ENCODE results near the gene SIK2.

The SIK2 gene

DNA sequence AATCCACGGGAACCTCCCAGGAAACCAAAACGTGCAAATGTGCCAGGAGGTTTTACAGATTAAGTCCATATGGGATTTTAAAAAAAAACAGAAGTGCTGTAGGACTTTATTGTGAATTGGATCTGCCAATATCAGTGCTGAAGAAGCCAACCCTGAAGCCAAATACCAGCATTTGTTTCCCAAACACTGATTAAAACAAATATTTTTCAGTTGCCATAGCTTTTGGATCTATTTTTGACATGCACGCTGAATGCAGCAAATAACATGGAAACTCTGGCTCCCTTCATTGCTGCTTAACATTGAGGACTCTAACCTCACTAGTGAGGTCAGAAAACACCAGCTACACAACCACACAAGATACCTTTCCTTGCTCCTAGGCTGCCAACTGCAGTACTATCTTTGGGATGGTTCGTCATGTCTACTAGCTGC, 28.4 kb upstream of the SIK2 start:
- Histone ChIP-seq H2AFZ (ENCODE audit: low read depth, low read length) (no peak overlapping the region), H3K27ac (ENCODE audit: low read length) (no peak overlapping the region), H3K4me2 (ENCODE audit: insufficient read depth, low read length) (no peak overlapping the region), H3K36me3 (ENCODE audit: insufficient read depth, low read length) (no peaks in the 10 kb centered on the region), H3K4me1 (ENCODE audit: insufficient read depth, low read length) (no peaks in the 10 kb centered on the region), H3K9me3 (ENCODE audit: insufficient read depth, low read length, severe bottlenecking) (no peaks in the 10 kb centered on the region), H4K20me1 (ENCODE audit: insufficient read depth, low read length) (no peaks in the 10 kb centered on the region), H3K9ac (ENCODE audit: low read depth, low read length) (no peak overlapping the region), H3K27me3 (ENCODE audit: insufficient read depth, low read length, poor library complexity) (no peaks in the 10 kb centered on the region), H3K79me2 (ENCODE audit: insufficient read depth, low read length) (no peaks in the 10 kb centered on the region), H3K4me3 (ENCODE audit: low read depth in 1 of 2, low read length in 2 of 2) (no peak overlapping the region)
- DNase-seq, result no peak
- no peak for TF ChIP-seq EZH2 (IDR thresholded peaks at IDR 0.05; ENCODE audit: borderline replicate concordance, low read depth, low read length, severe bottlenecking)
- no peak for TF ChIP-seq CTCF (IDR thresholded peaks at IDR 0.05; ENCODE audit: borderline replicate concordance, extremely low read depth, low read length, poor library complexity, severe bottlenecking)
- no peak for ATAC-seq (ENCODE audit: insufficient read depth, low read depth)

DNA sequence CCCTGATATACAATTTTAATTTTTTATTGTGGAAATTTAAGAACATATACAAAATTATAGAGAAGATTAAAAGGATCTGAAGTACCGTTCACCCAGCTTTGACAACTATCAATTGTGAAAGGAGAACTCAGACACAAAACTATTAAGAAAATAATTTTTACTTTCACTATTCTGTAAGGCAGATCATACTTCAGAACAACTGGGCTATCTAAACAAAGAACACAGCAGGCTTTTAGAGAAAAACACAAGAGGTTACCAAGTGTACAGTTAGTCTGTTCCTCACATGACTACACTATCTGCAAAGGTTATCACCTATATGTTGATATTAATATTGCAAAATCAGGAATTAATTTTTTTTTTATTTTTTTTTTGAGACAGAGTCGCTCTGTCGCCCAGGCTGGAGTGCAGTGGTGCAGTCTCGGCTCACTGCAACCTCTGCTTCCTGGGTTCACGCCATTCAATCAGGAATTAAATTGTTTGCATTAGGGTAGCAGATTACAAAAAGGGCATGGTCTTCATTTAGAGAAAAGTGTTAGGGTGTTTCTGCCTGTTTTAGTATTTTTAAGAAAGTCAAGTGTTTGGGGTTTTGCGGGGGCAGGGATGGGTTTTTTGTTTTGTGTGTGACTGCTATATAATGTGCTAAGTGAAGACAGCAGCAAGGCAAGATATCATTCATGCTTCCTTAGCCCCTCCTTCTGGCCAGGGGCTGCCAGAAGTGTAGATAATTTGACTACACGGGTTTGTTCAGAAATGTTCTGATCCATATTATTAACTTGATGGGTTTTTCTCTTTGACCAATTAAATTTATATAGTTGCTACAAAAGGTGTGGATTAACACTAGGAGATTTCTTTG, 27.6 kb upstream of the SIK2 start:
- Histone ChIP-seq H3K9ac (ENCODE audit: low read depth, low read length) (no peak overlapping the region), H3K27ac (ENCODE audit: low read length) (no peak overlapping the region), H3K4me3 (ENCODE audit: low read depth in 1 of 2, low read length in 2 of 2) (no peak overlapping the region), H3K4me2 (ENCODE audit: insufficient read depth, low read length) (no peak overlapping the region), H3K27me3 (ENCODE audit: insufficient read depth, low read length, poor library complexity) (no peaks in the 10 kb centered on the region), H3K4me1 (ENCODE audit: insufficient read depth, low read length) (no peaks in the 10 kb centered on the region), H3K9me3 (ENCODE audit: insufficient read depth, low read length, severe bottlenecking) (no peaks in the 10 kb centered on the region), H3K79me2 (ENCODE audit: insufficient read depth, low read length) (no peaks in the 10 kb centered on the region), H2AFZ (ENCODE audit: low read depth, low read length) (no peak overlapping the region), H4K20me1 (ENCODE audit: insufficient read depth, low read length) (no peaks in the 10 kb centered on the region), H3K36me3 (ENCODE audit: insufficient read depth, low read length) (no peaks in the 10 kb centered on the region)
- TF ChIP-seq EZH2 (IDR thresholded peaks at IDR 0.05; ENCODE audit: borderline replicate concordance, low read depth, low read length, severe bottlenecking) (no peak), CTCF (IDR thresholded peaks at IDR 0.05; ENCODE audit: borderline replicate concordance, extremely low read depth, low read length, poor library complexity, severe bottlenecking) (no peak)
- ATAC-seq (ENCODE audit: insufficient read depth, low read depth) (no peak), DNase-seq (no peak)

GRCh38 chr11:111575740-111576139, 26.5 kb upstream of the SIK2 start:
- Histone ChIP-seq H3K27me3 (ENCODE audit: insufficient read depth, low read length, poor library complexity) (no peaks in the 10 kb centered on the region), H3K9ac (ENCODE audit: low read depth, low read length) (no peak overlapping the region), H2AFZ (ENCODE audit: low read depth, low read length) (no peak overlapping the region), H3K36me3 (ENCODE audit: insufficient read depth, low read length) (no peaks in the 10 kb centered on the region), H3K4me3 (ENCODE audit: low read depth in 1 of 2, low read length in 2 of 2) (no peak overlapping the region), H3K4me1 (ENCODE audit: insufficient read depth, low read length) (no peaks in the 10 kb centered on the region), H3K4me2 (ENCODE audit: insufficient read depth, low read length) (no peak overlapping the region), H3K27ac (ENCODE audit: low read length) (no peak overlapping the region), H3K79me2 (ENCODE audit: insufficient read depth, low read length) (no peaks in the 10 kb centered on the region), H4K20me1 (ENCODE audit: insufficient read depth, low read length) (no peaks in the 10 kb centered on the region), H3K9me3 (ENCODE audit: insufficient read depth, low read length, severe bottlenecking) (no peaks in the 10 kb centered on the region)
- no peak for TF ChIP-seq CTCF (IDR thresholded peaks at IDR 0.05; ENCODE audit: borderline replicate concordance, extremely low read depth, low read length, poor library complexity, severe bottlenecking)
- no peak for TF ChIP-seq EZH2 (IDR thresholded peaks at IDR 0.05; ENCODE audit: borderline replicate concordance, low read depth, low read length, severe bottlenecking)
- DNase-seq, result no peak
- ATAC-seq (ENCODE audit: insufficient read depth, low read depth), result no peak

Data from DND-41 (cell line).